OCI-LY7 (cell line): ENCODE measurements around the gene PAK4. TPM values are rescaled to one million over a fixed set of nuclear protein-coding genes. Genes with fewer than 3 reads are reported as not detected.

Source experiments
- BruUV-seq: library from RNA; stranded (reverse); fragments of 400-500 nt; replicated peaks from 2 replicates; lab custom pipeline; 2021; lab: Mats Ljungman, UMichigan
- CTCF ChIA-PET: fragments of 300-600 bp; sonication (Branson Sonifier 250); formaldehyde crosslinking; loops from one replicate; lab custom pipeline; 2022; ENCODE audit warnings: antibody characterized with exemption; ENCODE audit not compliant: unreplicated experiment; lab: Charles Lee
- POLR2A ChIA-PET: fragments of 300-600 bp; sonication (Branson Sonifier 250); formaldehyde crosslinking; loops from one replicate; lab custom pipeline; 2022; ENCODE audit warnings: antibody characterized with exemption; lab: Charles Lee
- DNase-seq: peaks from one replicate; pipeline ENCODE4 v3.0.0-alpha.2; 2015; ENCODE audit warnings: low spot score
- H2AFZ ChIP-seq: fragments of 200-600 bp; sonication (generic), shearing (Covaris generic); 2 replicates; pipeline ENCODE4 v1.6.1; 2014; ENCODE audit warnings: mild to moderate bottlenecking, antibody characterized with exemption, low read length, moderate library complexity
- H3K27ac ChIP-seq: fragments of 200-600 bp; sonication (generic); 2 replicates; pipeline ENCODE4 v1.5.1; 2014; ENCODE audit warnings: mixed run types, low read depth, mild to moderate bottlenecking, moderate library complexity, low read length, inconsistent platforms; ENCODE audit not compliant: poor library complexity, severe bottlenecking
- H3K36me3 ChIP-seq: fragments of 200-600 bp; sonication (generic); 2 replicates; pipeline ENCODE4 v1.6.1; 2014; ENCODE audit warnings: mild to moderate bottlenecking, antibody characterized with exemption, low read length, moderate library complexity, mixed read lengths; ENCODE audit not compliant: insufficient read depth
- H3K4me1 ChIP-seq: fragments of 200-600 bp; sonication (generic); 2 replicates; pipeline ENCODE4 v1.5.1; 2014; ENCODE audit warnings: mild to moderate bottlenecking, low read length; ENCODE audit not compliant: insufficient read depth, poor library complexity, severe bottlenecking
- H3K4me2 ChIP-seq: fragments of 200-600 bp; sonication (generic); 2 replicates; pipeline ENCODE4 v1.6.1; 2014; ENCODE audit warnings: mild to moderate bottlenecking, low read length
- H3K4me3 ChIP-seq: fragments of 200-600 bp; sonication (generic); 2 replicates; pipeline ENCODE4 v1.5.1; 2014; ENCODE audit warnings: mild to moderate bottlenecking, low read depth, low read length; ENCODE audit not compliant: poor library complexity, severe bottlenecking
- H3K79me2 ChIP-seq: fragments of 200-600 bp; sonication (generic); 2 replicates; pipeline ENCODE4 v1.6.1; 2016; ENCODE audit warnings: low read depth, mild to moderate bottlenecking, low read length, moderate library complexity, mixed read lengths; ENCODE audit not compliant: insufficient read depth
- H3K9me2 ChIP-seq: fragments of 200-600 bp; sonication (generic); 2 replicates; pipeline ENCODE4 v1.6.1; 2016; ENCODE audit warnings: mild to moderate bottlenecking, low read length, mixed read lengths; ENCODE audit not compliant: insufficient read depth
- H3K9me3 ChIP-seq: fragments of 200-600 bp; sonication (generic); 2 replicates; pipeline ENCODE4 v1.6.1; 2014; ENCODE audit warnings: mild to moderate bottlenecking, mixed run types, low read length, mixed read lengths
- H4K20me1 ChIP-seq: fragments of 200-600 bp; sonication (generic); 2 replicates; pipeline ENCODE4 v1.6.1; 2014; ENCODE audit warnings: mild to moderate bottlenecking, antibody characterized with exemption, low read length, moderate library complexity, mixed read lengths; ENCODE audit not compliant: insufficient read depth
- CTCF ChIP-seq: fragments of 200-600 bp; sonication (generic); conservative IDR thresholded peaks from 2 replicates; pipeline ENCODE4 v1.5.1; 2014; ENCODE audit warnings: mild to moderate bottlenecking, antibody characterized with exemption, low read length, moderate library complexity, mixed read lengths
- EZH2phosphoT487 ChIP-seq: fragments of 200-600 bp; sonication (generic); IDR thresholded peaks from 2 replicates; pipeline ENCODE4 v1.6.1; 2018; ENCODE audit warnings: low read depth, borderline replicate concordance, mild to moderate bottlenecking, mixed run types, antibody characterized with exemption, low read length, moderate library complexity, mixed read lengths
- intact Hi-C: fragments of 100-400 bp; cut with micrococcal nuclease; formaldehyde crosslinking; loops from one replicate; pipeline ENCODE4 v1.10.0; 2022; ENCODE audit not compliant: unreplicated experiment
- total RNA-seq, 2 experiments: library from RNA; depleted of rRNA in 1 of 2; stranded (reverse); fragments of >200 nt in 1 of 2; shearing (Covaris generic) in 1 of 2; gene quantifications; 2 replicates each; pipeline ENCODE4 v1.2.3, GENCODE V29; 2014 to 2022

The PAK4 gene
- total RNA-seq, 2 experiments from 2014 or later, result 7.8 to 26.7 TPM

- intact Hi-C loops, result loop anchor here (10.0 kb wide), 1 partner anchor 407 kb away; the partner anchor contains the start of gene EID2B
- BruUV-seq, result no TSS peak
- Histone ChIP-seq H3K79me2 (peaks cover 27% of the 10 kb centered on the region), H3K27ac (no peak overlapping the region), H3K9me3 (no peaks in the 10 kb centered on the region), H2AFZ (no peak overlapping the region), H3K9me2 (no peaks in the 10 kb centered on the region), H3K4me3 (no peak overlapping the region), H3K4me1 (peaks cover 20% of the 10 kb centered on the region), H4K20me1 (peaks cover 7% of the 10 kb centered on the region; the same call in 1 of the 2 replicates), H3K4me2 (0 out of 2 replicates have a peak overlapping the region, but pooled peaks have one; percentile 80), H3K36me3 (no peaks in the 10 kb centered on the region)
- POLR2A ChIA-PET, result interaction anchor here (0.6 kb wide), 1 partner anchor 151 kb away, joined by 4 read pairs; no protein-coding TSS in a partner anchor
- CTCF ChIA-PET, result no interaction called here
- TF ChIP-seq CTCF, result no peak
- no peak for TF ChIP-seq EZH2phosphoT487
- no peak for DNase-seq
Measured at GRCh38 chr19:39127812-39128515, 2.4 kb downstream of the PAK4 start.

- H3K4me2 ChIP-seq, result no peak overlapping the region
- BruUV-seq, result no TSS peak
- H3K27ac ChIP-seq, result no peak overlapping the region
- no peaks in the 10 kb centered on the region for H3K9me3 ChIP-seq
- peaks cover 20% of the 10 kb centered on the region for H3K4me1 ChIP-seq
- H2AFZ ChIP-seq, result no peak overlapping the region
- POLR2A ChIA-PET, result interaction anchor here (0.5 to 0.6 kb wide), 2 partner anchors 151 to 173 kb away, joined by 4 read pairs; no protein-coding TSS in a partner anchor
- H3K36me3 ChIP-seq, result no peaks in the 10 kb centered on the region
- CTCF ChIA-PET, result interaction anchor here (0.6 kb wide), 1 partner anchor 72 kb away, joined by 3 read pairs; no protein-coding TSS in a partner anchor
- H3K79me2 ChIP-seq, result peaks cover 27% of the 10 kb centered on the region
- no peak overlapping the region for H3K4me3 ChIP-seq
- H3K9me2 ChIP-seq, result no peaks in the 10 kb centered on the region
- TF ChIP-seq CTCF, result no peak
- no peak for TF ChIP-seq EZH2phosphoT487
- DNase-seq, result no peak
- peaks cover 7% of the 10 kb centered on the region; the same call in 1 of the 2 replicates for H4K20me1 ChIP-seq
- intact Hi-C loops, result loop anchor here (10.0 kb wide), 1 partner anchor 406 kb away; the partner anchor contains the start of gene EID2B
Measured at GRCh38 chr19:39128516-39129079, 3.0 kb downstream of the PAK4 start.
